GM21390 (cell line): Measurements from ENCODE around the gene LPAR1.

Source experiments
- ATAC-seq: cut with Tn5 transposase; IDR thresholded peaks from one replicate; pipeline ENCODE4 v1.9.1; 2021; ENCODE audit not compliant: unreplicated experiment

Gene LPAR1

GRCh38 chr9:110960288-110960687 lies 78.0 kb downstream of the LPAR1 start:
- ATAC-seq = no peak

GRCh38 chr9:110958847-110959246 lies 79.4 kb downstream of the LPAR1 start:
- ATAC-seq = no peak

- ATAC-seq = no peak
These were observed 83.4 kb downstream of the LPAR1 start for GRCh38 chr9:110954822-110955291.

- no peak for ATAC-seq
These were observed 85.8 kb downstream of the LPAR1 start for GRCh38 chr9:110952540-110952859.

- ATAC-seq = no peak
These were observed 86.3 kb downstream of the LPAR1 start for GRCh38 chr9:110951805-110952539.

- ATAC-seq = no peak
These were observed 88.1 kb downstream of the LPAR1 start for GRCh38 chr9:110950041-110950645.

- no peak for ATAC-seq
These were observed 89.2 kb downstream of the LPAR1 start for GRCh38 chr9:110949081-110949480.

- no peak for ATAC-seq
These were observed 90.7 kb downstream of the LPAR1 start for GRCh38 chr9:110947491-110948044.

- no peak for ATAC-seq
These were observed 95.7 kb downstream of the LPAR1 start for GRCh38 chr9:110942522-110942921.

- no peak for ATAC-seq
These were observed 97.2 kb downstream of the LPAR1 start for GRCh38 chr9:110940951-110941557.

- no peak for ATAC-seq
These were observed 98.7 kb downstream of the LPAR1 start for GRCh38 chr9:110939573-110939972.

GRCh38 chr9:110939047-110939446 lies 99.2 kb downstream of the LPAR1 start:
- no peak for ATAC-seq

GRCh38 chr9:110938242-110938641 lies 100.0 kb downstream of the LPAR1 start:
- ATAC-seq = no peak

- ATAC-seq = no peak
These were observed 101.4 kb downstream of the LPAR1 start for GRCh38 chr9:110936719-110937452.

- ATAC-seq = no peak
These were observed 102.0 kb downstream of the LPAR1 start for GRCh38 chr9:110936237-110936636.

GRCh38 chr9:110935829-110936228 lies 102.4 kb downstream of the LPAR1 start:
- ATAC-seq = no peak

GRCh38 chr9:110933350-110934001 lies 104.8 kb downstream of the LPAR1 start:
- peak; percentile 75 for ATAC-seq

GRCh38 chr9:110932863-110933262 lies 105.4 kb downstream of the LPAR1 start:
- ATAC-seq = no peak

- no peak for ATAC-seq
These were observed 109.7 kb downstream of the LPAR1 start for GRCh38 chr9:110928599-110928998.

- ATAC-seq = no peak
These were observed 111.3 kb downstream of the LPAR1 start for GRCh38 chr9:110926828-110927487.
